Smooth muscle cell (in vitro differentiated cells): Measurements from ENCODE around the gene CDHR3. TPM values are rescaled to one million over a fixed set of nuclear protein-coding genes. Genes with fewer than 3 reads are reported as not detected.

Experiments used
- DNase-seq: peaks from one replicate; lab custom pipeline; 2025; ENCODE audit not compliant: unreplicated experiment; lab: John Stamatoyannopoulos, UW
- H2AFZ ChIP-seq: fragments of 200-600 bp; sonication (generic); 2 replicates; pipeline ENCODE4 v1.6.0; 2016; ENCODE audit warnings: antibody characterized with exemption, low read depth, mild to moderate bottlenecking
- H3F3A ChIP-seq: fragments of 200-600 bp; sonication (generic); 2 replicates; pipeline ENCODE4 v1.6.0; 2017; ENCODE audit warnings: antibody characterized with exemption, low read depth
- H3K27ac ChIP-seq: fragments of 200-600 bp; sonication (generic); 2 replicates; pipeline ENCODE4 v1.5.1; 2016; ENCODE audit warnings: low read depth, mild to moderate bottlenecking
- H3K27me3 ChIP-seq: fragments of 200-600 bp; sonication (generic); 2 replicates; pipeline ENCODE4 v1.6.1; 2016; ENCODE audit warnings: low read depth, mild to moderate bottlenecking
- H3K36me3 ChIP-seq: fragments of 200-600 bp; sonication (generic); 2 replicates; pipeline ENCODE4 v1.5.1; 2016; ENCODE audit warnings: low read depth
- H3K4me1 ChIP-seq: fragments of 200-600 bp; sonication (generic); 2 replicates; pipeline ENCODE4 v1.5.1; 2016; ENCODE audit warnings: low read depth
- H3K4me2 ChIP-seq: fragments of 200-600 bp; sonication (generic); 2 replicates; pipeline ENCODE4 v1.6.0; 2016; ENCODE audit warnings: mild to moderate bottlenecking
- H3K4me3 ChIP-seq: fragments of 200-600 bp; sonication (generic); 2 replicates; pipeline ENCODE4 v1.5.1; 2016; ENCODE audit warnings: mild to moderate bottlenecking
- H3K79me2 ChIP-seq: fragments of 200-600 bp; sonication (generic); 2 replicates; pipeline ENCODE4 v1.6.0; 2016; ENCODE audit warnings: low read depth, mild to moderate bottlenecking
- H3K9ac ChIP-seq: fragments of 200-600 bp; sonication (generic); 2 replicates; pipeline ENCODE4 v1.6.0; 2016; ENCODE audit warnings: low read depth
- H3K9me3 ChIP-seq: fragments of 200-600 bp; sonication (generic); replicated peaks from 2 replicates; pipeline ENCODE4 v1.5.1; 2016; ENCODE audit warnings: low read depth
- H4K20me1 ChIP-seq: fragments of 200-600 bp; sonication (generic); 2 replicates; pipeline ENCODE4 v1.6.0; 2016; ENCODE audit warnings: low read depth
- WGBS: methylation state at CpG from one replicate; pipeline ENCODE4 v1.1.7; 2016; ENCODE audit warnings: low lambda C conversion rate; 5-methylcytosine and 5-hydroxymethylcytosine counted together
- polyA plus RNA-seq: library from polyadenylated mRNA; unstranded; fragments of >200 nt; fragmentation: Nextera tagmentation; extraction: Ambion mirVana; gene quantifications from 2 replicates; pipeline ENCODE4 v1.2.1, GENCODE V29; 2016
- total RNA-seq: library from RNA; depleted of rRNA; stranded (reverse); fragments of >200 nt; gene quantifications from 2 replicates; pipeline ENCODE4 v1.2.3, GENCODE V29; 2014
- TF ChIP-seq, protein P1 (sequence below): fragments of 200-600 bp; sonication (generic); IDR thresholded peaks from 2 replicates; pipeline ENCODE4 v1.5.1; 2017; ENCODE audit warnings: borderline replicate concordance, mild to moderate bottlenecking, antibody characterized with exemption; ENCODE audit not compliant: insufficient read depth, poor library complexity, severe bottlenecking

CDHR3 gene
- total and polyA plus RNA-seq, 2 experiments from 2014 or later = 0.31 to 1.7 TPM

DNA sequence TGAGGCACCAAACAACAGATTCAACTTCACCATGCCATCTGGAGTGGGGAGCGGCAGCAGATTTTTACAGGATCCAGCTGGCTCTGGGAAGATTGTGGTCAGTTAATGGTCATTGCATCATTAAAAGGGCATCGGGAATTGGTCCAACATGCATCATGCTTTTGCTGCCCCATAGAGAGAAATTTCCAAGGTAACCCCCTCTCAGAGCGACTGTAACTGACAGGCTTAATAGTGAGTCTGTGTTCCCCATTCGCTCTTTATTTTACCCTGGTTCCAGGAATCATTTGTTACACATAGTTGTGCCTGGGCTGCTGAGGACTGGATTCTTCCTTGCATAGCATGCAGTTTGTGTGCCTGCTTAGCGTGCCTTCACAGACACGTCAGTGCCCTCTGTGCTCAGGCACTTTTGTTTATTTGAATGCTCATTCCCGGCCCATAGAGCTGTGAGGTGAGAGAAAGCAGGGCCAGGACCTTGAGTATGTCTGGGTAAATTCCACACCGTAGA lies 49.9 kb downstream of the CDHR3 start:
- H3K4me2 ChIP-seq = peak overlapping the region; percentile 65
- peak overlapping the region; percentile 43 for H3K27ac ChIP-seq
- H3F3A ChIP-seq = peaks cover 20% of the 10 kb centered on the region
- no peak overlapping the region for H3K4me3 ChIP-seq
- H3K4me1 ChIP-seq = peaks cover 18% of the 10 kb centered on the region
- H3K9ac ChIP-seq = no peak overlapping the region
- H3K79me2 ChIP-seq = no peaks in the 10 kb centered on the region
- TF ChIP-seq, protein P1, sequence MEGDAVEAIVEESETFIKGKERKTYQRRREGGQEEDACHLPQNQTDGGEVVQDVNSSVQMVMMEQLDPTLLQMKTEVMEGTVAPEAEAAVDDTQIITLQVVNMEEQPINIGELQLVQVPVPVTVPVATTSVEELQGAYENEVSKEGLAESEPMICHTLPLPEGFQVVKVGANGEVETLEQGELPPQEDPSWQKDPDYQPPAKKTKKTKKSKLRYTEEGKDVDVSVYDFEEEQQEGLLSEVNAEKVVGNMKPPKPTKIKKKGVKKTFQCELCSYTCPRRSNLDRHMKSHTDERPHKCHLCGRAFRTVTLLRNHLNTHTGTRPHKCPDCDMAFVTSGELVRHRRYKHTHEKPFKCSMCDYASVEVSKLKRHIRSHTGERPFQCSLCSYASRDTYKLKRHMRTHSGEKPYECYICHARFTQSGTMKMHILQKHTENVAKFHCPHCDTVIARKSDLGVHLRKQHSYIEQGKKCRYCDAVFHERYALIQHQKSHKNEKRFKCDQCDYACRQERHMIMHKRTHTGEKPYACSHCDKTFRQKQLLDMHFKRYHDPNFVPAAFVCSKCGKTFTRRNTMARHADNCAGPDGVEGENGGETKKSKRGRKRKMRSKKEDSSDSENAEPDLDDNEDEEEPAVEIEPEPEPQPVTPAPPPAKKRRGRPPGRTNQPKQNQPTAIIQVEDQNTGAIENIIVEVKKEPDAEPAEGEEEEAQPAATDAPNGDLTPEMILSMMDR = no peak
- H2AFZ ChIP-seq = peak overlapping the region; percentile 44
- DNase-seq = peak; percentile 38
- no peaks in the 10 kb centered on the region for H3K36me3 ChIP-seq
- H4K20me1 ChIP-seq = no peaks in the 10 kb centered on the region
- H3K9me3 ChIP-seq = no peaks in the 10 kb centered on the region
- WGBS = 26% methylated on average over 8 of the region's 8 CpGs
- H3K27me3 ChIP-seq = no peaks in the 10 kb centered on the region

DNA sequence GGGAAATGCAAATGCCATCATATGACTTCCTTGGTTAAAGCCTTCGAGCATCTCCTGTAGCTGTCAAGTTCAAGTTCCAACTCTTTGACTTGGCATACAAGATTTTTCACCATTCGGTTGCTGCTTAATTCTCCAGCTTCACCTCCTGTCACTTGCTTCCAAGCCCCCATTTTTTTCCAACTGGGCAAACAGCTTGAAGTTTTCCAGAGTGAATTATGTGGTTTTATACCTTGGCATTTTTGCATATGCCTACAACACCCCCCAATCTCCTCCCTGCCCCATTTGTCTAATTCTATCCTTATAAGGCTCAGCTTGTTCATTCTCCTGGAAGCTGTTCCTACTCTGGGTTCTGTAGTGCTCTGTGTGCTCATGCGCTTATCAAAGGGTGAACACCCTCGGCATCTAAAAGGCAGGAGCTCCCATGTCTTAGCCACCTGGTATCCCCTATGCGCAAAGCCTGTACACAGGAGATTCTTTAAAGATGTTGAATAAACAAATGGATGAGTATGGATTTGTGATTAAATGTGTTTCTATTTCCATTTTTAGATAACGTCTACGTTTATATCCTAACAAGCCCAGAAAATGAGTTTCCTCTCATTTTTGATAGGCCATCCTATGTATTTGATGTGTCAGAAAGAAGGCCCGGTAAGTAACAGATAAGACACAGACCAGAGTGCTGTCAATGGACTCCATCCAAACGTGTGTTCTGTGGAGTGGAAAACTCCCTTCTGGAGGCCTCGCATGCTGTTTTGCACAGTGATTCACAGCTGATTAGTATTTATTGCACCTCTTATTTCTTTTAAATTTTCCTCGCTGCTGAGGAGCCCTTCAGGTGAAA lies 52.5 kb downstream of the CDHR3 start:
- peaks cover 11% of the 10 kb centered on the region for H3F3A ChIP-seq
- H2AFZ ChIP-seq = peak overlapping the region; percentile 25
- no peaks in the 10 kb centered on the region for H3K9me3 ChIP-seq
- H3K79me2 ChIP-seq = no peaks in the 10 kb centered on the region
- H3K4me1 ChIP-seq = peaks cover 11% of the 10 kb centered on the region
- H3K4me2 ChIP-seq = no peak overlapping the region
- no peaks in the 10 kb centered on the region for H3K36me3 ChIP-seq
- H3K9ac ChIP-seq = no peak overlapping the region
- H3K27ac ChIP-seq = no peak overlapping the region
- no peak for DNase-seq
- WGBS = 65% methylated on average over 11 of the region's 11 CpGs
- H4K20me1 ChIP-seq = no peaks in the 10 kb centered on the region
- TF ChIP-seq, protein P1 = no peak
- no peak overlapping the region for H3K4me3 ChIP-seq
- no peaks in the 10 kb centered on the region for H3K27me3 ChIP-seq

DNA sequence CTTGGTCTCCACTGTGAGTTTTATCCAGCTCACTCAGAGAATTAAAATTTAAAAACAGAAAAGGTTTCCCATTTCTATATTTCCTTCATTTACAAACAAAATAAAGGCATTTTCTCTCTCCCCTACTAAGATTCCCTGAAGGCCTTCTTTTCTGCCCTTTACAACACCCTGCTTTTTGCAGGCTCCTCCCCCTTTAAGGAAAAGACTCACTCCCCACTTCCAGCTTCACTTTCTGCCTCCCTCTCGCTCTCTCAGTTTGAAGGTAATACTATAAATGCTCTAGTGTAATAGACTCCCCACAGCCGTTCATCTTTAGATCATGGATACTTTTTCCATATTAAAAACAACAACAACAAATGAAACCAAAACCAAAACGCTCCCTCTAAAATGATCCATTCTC lies 53.3 kb downstream of the CDHR3 start:
- Histone ChIP-seq H3K4me2 (no peak overlapping the region), H3K79me2 (no peaks in the 10 kb centered on the region), H3K27me3 (no peaks in the 10 kb centered on the region), H3K27ac (no peak overlapping the region), H3K4me1 (peaks cover 13% of the 10 kb centered on the region), H3K36me3 (no peaks in the 10 kb centered on the region), H3K4me3 (no peak overlapping the region), H3K9ac (no peak overlapping the region), H2AFZ (peak overlapping the region; percentile 25), H3K9me3 (no peaks in the 10 kb centered on the region), H3F3A (peaks cover 4% of the 10 kb centered on the region), H4K20me1 (no peaks in the 10 kb centered on the region)
- no peak for DNase-seq
- WGBS = 72% methylated on average over 3 of the region's 3 CpGs
- TF ChIP-seq, protein P1 = no peak
